IMR-90 (cell line): Measurements from ENCODE around the gene XRCC5. TPM values are rescaled to one million over a fixed set of nuclear protein-coding genes. Genes with fewer than 3 reads are reported as not detected.

Source experiments
- ATAC-seq: fragments of 200-7000 bp; cut with Tn5 transposase; 2 replicates; pipeline ENCODE4 v1.9.1; 2020; ENCODE audit warnings: low read depth, mild to moderate bottlenecking, moderate library complexity
- BruUV-seq: library from RNA; stranded (reverse); fragments of 400-500 nt; replicated peaks from 2 replicates; lab custom pipeline; 2021; lab: Mats Ljungman, UMichigan
- CTCF ChIA-PET: fragments of 300-600 bp; formaldehyde crosslinking; extraction: SDS; loops from one replicate; lab custom pipeline; 2021; ENCODE audit warnings: antibody characterized with exemption; lab: Yijun Ruan, JAX
- POLR2A ChIA-PET: fragments of 300-600 bp; sonication (Branson Sonifier 250); formaldehyde crosslinking; loops from one replicate; lab custom pipeline; 2022; ENCODE audit warnings: antibody characterized with exemption; ENCODE audit not compliant: unreplicated experiment; lab: Charles Lee
- DNase-seq: peaks from one replicate; pipeline ENCODE4 v3.0.0; 2013
- H2AFZ ChIP-seq: replicated peaks from 2 replicates; pipeline ENCODE3; 2013; ENCODE audit warnings: low read length, mild to moderate bottlenecking; ENCODE audit not compliant: poor library complexity
- H2AK5ac ChIP-seq: 2 replicates; pipeline ENCODE4 v1.6.1; 2013; ENCODE audit warnings: low read depth, low read length, inconsistent platforms
- H2AK9ac ChIP-seq: replicated peaks from 2 replicates; pipeline ENCODE3; 2013; ENCODE audit warnings: mild to moderate bottlenecking, low read depth, low read length, moderate library complexity; ENCODE audit not compliant: poor library complexity
- H2BK120ac ChIP-seq: 2 replicates; pipeline ENCODE4 v1.6.1; 2013; ENCODE audit warnings: low read depth, low read length, inconsistent platforms
- H2BK15ac ChIP-seq: 3 replicates; pipeline ENCODE4 v1.6.1; 2013; ENCODE audit warnings: low read depth, low read length, inconsistent platforms
- H2BK20ac ChIP-seq: 2 replicates; pipeline ENCODE4 v1.6.1; 2013; ENCODE audit warnings: low read depth, mild to moderate bottlenecking, inconsistent platforms, low read length, moderate library complexity
- H2BK5ac ChIP-seq: 2 replicates; pipeline ENCODE4 v1.6.1; 2013; ENCODE audit warnings: mild to moderate bottlenecking, low read depth, low read length, inconsistent platforms; ENCODE audit not compliant: poor library complexity, severe bottlenecking
- H3K14ac ChIP-seq: replicated peaks from 2 replicates; pipeline ENCODE4 v1.6.1; 2013; ENCODE audit warnings: low read depth, low read length, inconsistent platforms
- H3K18ac ChIP-seq: 2 replicates; pipeline ENCODE4 v1.6.1; 2013; ENCODE audit warnings: low read depth, low read length, control low read depth
- H3K23ac ChIP-seq: 2 replicates; pipeline ENCODE4 v1.6.1; 2013; ENCODE audit warnings: low read depth, low read length, inconsistent platforms
- H3K27ac ChIP-seq: 2 replicates; pipeline ENCODE4 v1.5.1; 2013; ENCODE audit warnings: mild to moderate bottlenecking, control low read depth, low read length; ENCODE audit not compliant: insufficient read depth
- H3K27me3 ChIP-seq: 2 replicates; pipeline ENCODE4 v1.6.1; 2013; ENCODE audit warnings: low read length; ENCODE audit not compliant: control insufficient read depth, insufficient read depth
- H3K36me3 ChIP-seq: 2 replicates; pipeline ENCODE4 v1.6.1; 2013; ENCODE audit warnings: low read length, mixed read lengths; ENCODE audit not compliant: control insufficient read depth, insufficient read depth
- H3K4ac ChIP-seq: 2 replicates; pipeline ENCODE4 v1.6.1; 2013; ENCODE audit warnings: low read depth, low read length, inconsistent platforms
- H3K4me1 ChIP-seq: 2 replicates; pipeline ENCODE4 v1.6.1; 2013; ENCODE audit warnings: low read length, mixed read lengths; ENCODE audit not compliant: control insufficient read depth, insufficient read depth
- H3K4me2 ChIP-seq: 2 replicates; pipeline ENCODE4 v1.6.1; 2013; ENCODE audit warnings: low read depth, mild to moderate bottlenecking, control low read depth, low read length, moderate library complexity
- H3K4me3 ChIP-seq: 2 replicates; pipeline ENCODE4 v1.5.1; 2013; ENCODE audit warnings: low read depth, mild to moderate bottlenecking, control low read depth, low read length, moderate library complexity; ENCODE audit not compliant: insufficient read depth
- H3K56ac ChIP-seq: 2 replicates; pipeline ENCODE4 v1.6.1; 2013; ENCODE audit warnings: low read length, inconsistent platforms; ENCODE audit not compliant: insufficient read depth; ENCODE audit errors: extremely low read depth
- H3K79me1 ChIP-seq, 2 experiments: 2 replicates each; pipeline ENCODE4 v1.6.1; 2013; ENCODE audit warnings: low read length in 2 of 2, inconsistent platforms in 1 of 2, low read depth in 1 of 2
- H3K9ac ChIP-seq: 2 replicates; pipeline ENCODE4 v1.6.1; 2013; ENCODE audit warnings: low read depth, low read length, control low read depth
- H3K9me1 ChIP-seq: 2 replicates; pipeline ENCODE4 v1.6.1; 2013; ENCODE audit warnings: low read length, inconsistent platforms; ENCODE audit not compliant: insufficient read depth
- H3K9me3 ChIP-seq: 2 replicates; pipeline ENCODE4 v1.6.1; 2013; ENCODE audit warnings: low read length; ENCODE audit not compliant: control insufficient read depth, insufficient read depth
- H4K20me1 ChIP-seq: 2 replicates; pipeline ENCODE4 v1.6.1; 2013; ENCODE audit warnings: low read length, inconsistent platforms; ENCODE audit not compliant: insufficient read depth
- H4K5ac ChIP-seq: 2 replicates; pipeline ENCODE4 v1.6.1; 2013; ENCODE audit warnings: mild to moderate bottlenecking, low read depth, low read length, control low read depth
- H4K8ac ChIP-seq, 2 experiments: 2 replicates each; pipeline ENCODE4 v1.6.1; 2013; ENCODE audit warnings: low read depth in 2 of 2, low read length in 2 of 2, control low read depth in 1 of 2, inconsistent platforms in 1 of 2
- H4K91ac ChIP-seq: 2 replicates; pipeline ENCODE4 v1.6.1; 2013; ENCODE audit warnings: low read depth, low read length, inconsistent platforms; ENCODE audit not compliant: insufficient read depth
- MAFK ChIP-seq: IDR thresholded peaks from 2 replicates; pipeline ENCODE4 v1.6.1; 2012; ENCODE audit warnings: low read depth, low read length, improper control_type of control experiment
- POLR2A ChIP-seq: IDR thresholded peaks from 2 replicates; pipeline ENCODE4 v1.6.1; 2012; ENCODE audit warnings: mild to moderate bottlenecking, low read depth, low read length
- RAD21 ChIP-seq: IDR thresholded peaks from 2 replicates; pipeline ENCODE4 v1.6.1; 2012; ENCODE audit warnings: low read length, improper control_type of control experiment
- RFX5 ChIP-seq: IDR thresholded peaks from 2 replicates; pipeline ENCODE4 v1.8.0; 2012; ENCODE audit warnings: low read depth, mild to moderate bottlenecking, low read length, moderate library complexity
- SMC3 ChIP-seq: fragments of 150-350 bp; IDR thresholded peaks from 2 replicates; pipeline ENCODE4 v1.6.1; 2016; ENCODE audit warnings: low read depth, mild to moderate bottlenecking, antibody characterized with exemption, low read length, moderate library complexity
- WGBS, 2 experiments: methylation state at CpG; one replicate each; pipeline versions ENCODE4 v1.1.5 to v1.1.7; 2013; ENCODE audit warnings: missing lambda C conversion rate in 2 of 2; ENCODE audit not compliant: insufficient read length in 1 of 2; ENCODE audit errors: extremely low coverage in 2 of 2; 5-methylcytosine and 5-hydroxymethylcytosine counted together
- dilution Hi-C: fragments of 300-500 bp; cut with HindIII; formaldehyde crosslinking; loops from one replicate; pipeline ENCODE4 v1.14.3; 2018; ENCODE audit warnings: low sequenced_read_pairs; ENCODE audit not compliant: unreplicated experiment
- in situ Hi-C: fragments of 300-500 bp; cut with MboI; formaldehyde crosslinking; loops from 3 replicates; pipeline ENCODE4 v1.14.3; 2019; ENCODE audit warnings: low sequenced_read_pairs, inconsistent platforms, mixed read lengths
- intact Hi-C: fragments of 100-400 bp; cut with micrococcal nuclease; formaldehyde crosslinking; loops from 2 replicates; pipeline ENCODE4 v1.10.0; 2022
- polyA plus RNA-seq, 3 experiments: library from polyadenylated mRNA; depleted of rRNA; stranded (reverse); fragments of >200 nt; gene quantifications; 2 replicates each; pipeline ENCODE4 v1.2.3, GENCODE V29; 2012; ENCODE audit warnings: low replicate concordance in 1 of 3
- total RNA-seq: library from RNA; depleted of rRNA; stranded (reverse); fragments of >200 nt; gene quantifications from 2 replicates; pipeline ENCODE4 v1.2.3, GENCODE V29; 2012
- TF ChIP-seq, protein P1 (sequence below): conservative IDR thresholded peaks from 2 replicates; pipeline ENCODE4 v1.5.1; 2012; ENCODE audit warnings: mild to moderate bottlenecking, low read depth, low read length, improper control_type of control experiment

Gene XRCC5
- total and polyA plus RNA-seq, 2 of the 4 experiments (the other 2 are of a cell fraction) = 144 to 509 TPM

DNA sequence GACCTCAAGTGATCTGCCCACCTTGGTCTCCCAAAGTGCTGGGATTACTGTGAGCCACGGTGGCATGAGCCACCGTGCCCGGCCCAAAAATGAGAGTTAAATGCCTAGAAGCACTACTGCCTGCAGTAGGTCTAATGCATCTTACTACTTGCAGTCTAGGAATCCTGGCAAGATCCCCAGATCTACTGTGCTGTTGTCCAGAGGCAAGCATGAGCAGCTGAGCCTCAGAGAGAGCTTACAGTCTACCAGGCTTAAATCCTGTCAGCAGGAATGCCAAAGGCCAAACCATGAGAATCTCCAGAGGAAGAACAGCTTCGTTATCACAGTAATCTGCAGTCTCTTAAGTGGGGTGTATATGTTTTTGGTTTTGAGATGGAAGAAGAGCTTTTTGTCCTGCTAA lies 54.4 kb downstream of the XRCC5 start:
- no peak overlapping the region for H2AFZ ChIP-seq
- dilution Hi-C loops (no loop called here), intact Hi-C loops (no loop called here), in situ Hi-C loops (no loop called here)
- no peak overlapping the region for H2AK5ac ChIP-seq
- ATAC-seq (peak; percentile 93), DNase-seq (peak; percentile 69)
- H3K4me2 ChIP-seq = no peak overlapping the region
- H2BK120ac ChIP-seq = no peak overlapping the region
- H4K20me1 ChIP-seq = peaks cover 3% of the 10 kb centered on the region
- POLR2A ChIA-PET = no interaction called here
- H3K14ac ChIP-seq = no peak overlapping the region
- H3K9ac ChIP-seq = no peak overlapping the region
- H3K79me1 ChIP-seq = peaks cover 34 to 51% of the 10 kb centered on the region in 2 experiments
- CTCF ChIA-PET = no interaction called here
- H3K9me3 ChIP-seq = no peaks in the 10 kb centered on the region
- WGBS, 2 experiments = 98% methylated on average over 3 of the region's 4 CpGs; no CpG with 5 or more reads in 1 of the 2 experiments
- peaks cover 48% of the 10 kb centered on the region for H3K36me3 ChIP-seq
- H3K4ac ChIP-seq = no peak overlapping the region
- no peaks in the 10 kb centered on the region for H3K4me1 ChIP-seq
- H2AK9ac ChIP-seq = no peak overlapping the region
- H3K23ac ChIP-seq = no peak overlapping the region
- H4K91ac ChIP-seq = no peak overlapping the region
- H3K27me3 ChIP-seq = no peaks in the 10 kb centered on the region
- H4K8ac ChIP-seq = no peak overlapping the region
- no TSS peak for BruUV-seq
- H2BK20ac ChIP-seq = no peak overlapping the region
- no peak overlapping the region for H3K56ac ChIP-seq
- H3K27ac ChIP-seq = no peak overlapping the region
- no peak overlapping the region for H2BK5ac ChIP-seq
- TF ChIP-seq SMC3 (no peak), RAD21 (no peak), RFX5 (no peak), MAFK (no peak), POLR2A (no peak)
- TF ChIP-seq, protein P1, sequence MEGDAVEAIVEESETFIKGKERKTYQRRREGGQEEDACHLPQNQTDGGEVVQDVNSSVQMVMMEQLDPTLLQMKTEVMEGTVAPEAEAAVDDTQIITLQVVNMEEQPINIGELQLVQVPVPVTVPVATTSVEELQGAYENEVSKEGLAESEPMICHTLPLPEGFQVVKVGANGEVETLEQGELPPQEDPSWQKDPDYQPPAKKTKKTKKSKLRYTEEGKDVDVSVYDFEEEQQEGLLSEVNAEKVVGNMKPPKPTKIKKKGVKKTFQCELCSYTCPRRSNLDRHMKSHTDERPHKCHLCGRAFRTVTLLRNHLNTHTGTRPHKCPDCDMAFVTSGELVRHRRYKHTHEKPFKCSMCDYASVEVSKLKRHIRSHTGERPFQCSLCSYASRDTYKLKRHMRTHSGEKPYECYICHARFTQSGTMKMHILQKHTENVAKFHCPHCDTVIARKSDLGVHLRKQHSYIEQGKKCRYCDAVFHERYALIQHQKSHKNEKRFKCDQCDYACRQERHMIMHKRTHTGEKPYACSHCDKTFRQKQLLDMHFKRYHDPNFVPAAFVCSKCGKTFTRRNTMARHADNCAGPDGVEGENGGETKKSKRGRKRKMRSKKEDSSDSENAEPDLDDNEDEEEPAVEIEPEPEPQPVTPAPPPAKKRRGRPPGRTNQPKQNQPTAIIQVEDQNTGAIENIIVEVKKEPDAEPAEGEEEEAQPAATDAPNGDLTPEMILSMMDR = no peak
- no peak overlapping the region for H4K5ac ChIP-seq
- H3K9me1 ChIP-seq = peaks cover 3% of the 10 kb centered on the region; the same call in 1 of the 2 replicates
- no peak overlapping the region for H3K18ac ChIP-seq
- H2BK15ac ChIP-seq = no peak overlapping the region
- H3K4me3 ChIP-seq = no peak overlapping the region
